ENCODE data around the gene KRTAP12-4.

DNA sequence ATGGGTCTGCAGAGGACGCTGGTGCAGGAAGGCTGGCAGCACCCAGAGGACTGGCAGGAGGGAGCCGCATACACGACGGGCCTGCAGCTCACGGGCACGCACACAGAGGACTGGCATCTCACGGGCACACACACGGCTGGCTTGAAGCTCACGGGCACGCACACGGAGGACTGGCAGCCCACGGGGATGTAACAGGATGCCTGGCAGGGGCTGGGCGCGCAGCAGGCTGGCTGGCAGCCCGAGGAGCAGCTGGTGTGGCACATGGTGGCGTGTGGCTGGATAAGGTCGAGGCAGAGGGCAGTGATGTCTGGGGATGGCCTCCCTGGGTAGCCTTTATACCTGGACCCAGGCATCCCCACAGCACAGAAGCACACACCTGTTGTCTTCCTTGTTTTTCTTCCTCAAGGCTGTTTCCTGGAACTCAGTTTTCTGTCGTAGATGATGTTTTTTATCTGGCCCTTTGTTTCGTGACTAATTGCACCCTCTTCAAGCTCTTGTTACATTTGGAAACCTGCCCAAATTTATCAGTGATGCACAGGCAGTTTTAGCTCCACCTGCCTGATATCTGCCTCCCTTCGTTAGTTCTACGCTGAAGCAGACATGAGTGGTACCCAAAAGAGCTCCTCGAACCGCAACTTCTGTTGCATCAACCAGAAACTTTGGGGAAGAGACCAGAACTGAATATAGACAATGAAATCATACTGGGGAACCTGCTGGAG, 27.6 kb upstream of the KRTAP12-4 start, which contains the start of gene KRTAP12-1:
- TF ChIP-seq NFIC (IDR thresholded peaks at IDR 0.05) = no peak
- TF ChIP-seq ZBTB7A (IDR thresholded peaks at IDR 0.05; ENCODE audit: low read depth) = no peak
- no peak for TF ChIP-seq YY1 (IDR thresholded peaks at IDR 0.05; ENCODE audit: low read depth)
- TF ChIP-seq REST (IDR thresholded peaks at IDR 0.05; ENCODE audit: low read depth) = no peak
- TF ChIP-seq TAF1 (IDR thresholded peaks at IDR 0.05; ENCODE audit: low read depth) = no peak
- no peak for TF ChIP-seq EP300 (IDR thresholded peaks at IDR 0.05; ENCODE audit: borderline replicate concordance)
- no peak for TF ChIP-seq RAD21 (IDR thresholded peaks at IDR 0.05; ENCODE audit: low read depth)
